Medulla oblongata (tissue), 1 donor: ENCODE measurements around the gene ZMIZ1.

Experiments
- DNase-seq: peaks from one replicate; pipeline ENCODE4 v3.0.0-alpha.2; 2015; ENCODE audit errors: extremely low spot score

The ZMIZ1 gene

DNA sequence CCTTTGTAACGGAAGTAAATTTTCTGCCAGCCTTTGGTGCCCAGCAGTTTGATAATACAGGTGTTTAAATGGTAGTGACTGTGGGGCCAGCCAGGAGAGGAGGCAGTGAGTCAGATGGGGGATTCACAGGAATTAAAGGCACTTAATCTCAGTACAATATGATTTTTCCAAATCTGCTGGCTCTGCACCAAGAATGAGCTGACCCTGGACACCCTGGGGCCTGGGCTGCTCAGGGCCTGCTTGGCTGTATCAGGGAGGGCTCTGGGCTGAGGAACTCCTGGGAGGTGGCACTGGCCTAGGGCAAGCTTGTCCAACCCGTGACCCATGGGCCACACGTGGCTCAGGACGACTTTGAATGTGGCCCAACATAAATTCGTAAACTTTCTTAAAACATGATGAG lies 104.1 kb downstream of the ZMIZ1 start:
- no peak for DNase-seq

DNA sequence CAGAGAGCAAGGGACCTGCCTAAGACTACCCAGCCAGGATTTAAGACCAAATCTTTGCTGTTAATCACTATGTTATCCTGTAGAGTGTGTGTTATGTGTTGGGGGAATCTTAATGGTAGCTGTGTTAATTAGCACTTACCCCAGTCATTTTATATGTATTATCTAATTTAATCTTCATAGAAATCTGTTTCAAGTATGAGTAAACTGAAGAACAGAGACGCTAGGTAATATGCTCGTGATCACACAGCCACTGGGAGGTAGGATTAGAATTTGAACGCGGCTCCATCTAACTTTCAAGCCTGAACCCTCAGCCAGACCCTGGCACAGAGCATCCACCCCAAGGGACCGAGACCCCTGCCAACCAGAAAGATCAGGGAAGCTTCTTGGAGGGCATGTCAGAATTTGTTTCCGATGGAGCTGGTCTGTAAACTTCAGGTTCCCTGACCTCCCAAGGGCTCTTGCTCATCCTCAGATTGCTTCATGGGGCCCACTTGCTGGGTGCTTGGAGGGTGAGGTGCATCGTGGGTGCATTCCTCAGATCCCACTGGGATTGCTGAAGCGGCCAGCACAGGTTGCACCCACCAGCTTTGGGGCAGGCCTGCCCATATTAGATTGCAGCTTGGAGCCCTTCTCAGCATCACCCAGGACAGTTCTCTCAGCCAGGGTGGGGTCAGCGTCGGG lies 105.0 kb downstream of the ZMIZ1 start:
- no peak for DNase-seq

DNA sequence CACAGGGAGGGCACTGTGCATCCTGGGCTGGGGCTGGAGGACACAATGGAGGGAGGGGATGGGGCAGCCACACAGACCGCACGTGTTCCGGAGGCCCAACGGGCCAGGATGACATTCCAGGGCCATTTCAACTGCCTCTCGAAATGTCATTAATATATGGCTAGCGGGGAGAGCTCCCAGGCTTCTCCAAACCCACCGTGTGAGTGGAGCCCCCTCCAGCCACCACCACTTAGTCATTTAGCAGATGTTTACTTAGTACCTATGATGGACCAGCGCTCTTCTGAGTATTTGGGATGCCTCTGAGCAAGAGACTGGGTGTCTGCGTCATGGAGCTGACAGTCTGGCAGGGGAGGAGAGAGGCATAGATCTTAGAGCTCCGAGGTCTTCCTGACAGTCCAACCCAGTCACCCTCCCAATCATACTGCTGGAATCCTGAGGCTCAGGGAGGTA lies 107.3 kb downstream of the ZMIZ1 start:
- DNase-seq, result no peak

DNA sequence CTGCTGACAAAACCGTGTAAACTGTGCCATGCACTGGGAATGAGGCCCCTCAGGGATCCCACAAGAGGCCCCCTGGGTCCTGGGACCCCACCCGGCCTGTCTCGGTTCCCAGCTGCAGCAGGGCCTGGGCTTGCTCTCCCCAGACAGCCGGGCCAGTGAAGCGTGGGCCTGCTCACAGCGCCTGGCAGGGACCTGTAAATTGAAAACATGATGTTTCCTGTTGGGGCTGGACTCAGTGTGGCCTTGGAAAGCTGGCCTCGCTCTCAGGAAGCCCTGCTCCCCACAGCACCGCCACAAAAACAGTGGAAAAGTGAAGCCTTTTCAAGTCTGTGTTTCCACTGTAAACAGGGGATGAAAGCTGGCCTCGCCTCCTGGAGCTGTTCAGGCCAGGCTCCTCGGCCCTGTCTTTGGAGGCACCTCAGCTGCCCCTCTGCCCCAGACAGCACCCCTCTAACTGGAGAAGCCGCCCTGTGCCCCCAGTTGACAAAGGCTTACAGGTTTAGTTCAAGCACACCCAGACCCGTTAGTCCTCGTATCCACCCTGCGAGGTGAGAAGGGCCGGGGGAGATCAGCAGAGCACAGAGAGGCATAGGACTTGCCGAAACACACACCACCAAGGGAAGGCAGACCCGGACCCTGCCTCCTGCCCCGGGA lies 108.3 kb downstream of the ZMIZ1 start:
- DNase-seq, result peak; percentile 30

DNA sequence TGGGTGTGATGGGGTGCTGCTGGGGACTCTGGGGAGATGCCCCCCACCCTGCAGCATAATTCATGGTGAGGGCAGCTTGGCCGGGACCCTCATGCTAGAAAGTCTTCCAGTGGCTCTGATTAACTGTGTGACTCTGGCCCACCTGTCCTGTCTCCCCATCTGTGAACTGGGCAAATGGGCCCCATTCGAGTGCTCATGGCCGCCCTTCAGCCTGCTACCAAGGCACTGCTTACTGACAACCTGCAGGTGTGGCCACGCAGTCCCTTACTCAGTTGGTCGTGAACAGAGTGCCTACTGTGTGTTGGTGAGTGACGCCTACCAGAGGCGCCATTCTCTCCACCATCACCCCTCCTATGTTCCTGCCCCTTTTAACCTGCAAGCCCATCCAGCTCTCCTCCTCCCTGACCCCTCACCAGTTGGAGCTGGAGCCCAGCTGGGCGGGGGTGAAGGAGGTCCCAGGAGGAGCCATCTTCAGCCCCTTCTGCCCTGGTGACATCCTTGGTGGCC lies 109.4 kb downstream of the ZMIZ1 start:
- no peak for DNase-seq

DNA sequence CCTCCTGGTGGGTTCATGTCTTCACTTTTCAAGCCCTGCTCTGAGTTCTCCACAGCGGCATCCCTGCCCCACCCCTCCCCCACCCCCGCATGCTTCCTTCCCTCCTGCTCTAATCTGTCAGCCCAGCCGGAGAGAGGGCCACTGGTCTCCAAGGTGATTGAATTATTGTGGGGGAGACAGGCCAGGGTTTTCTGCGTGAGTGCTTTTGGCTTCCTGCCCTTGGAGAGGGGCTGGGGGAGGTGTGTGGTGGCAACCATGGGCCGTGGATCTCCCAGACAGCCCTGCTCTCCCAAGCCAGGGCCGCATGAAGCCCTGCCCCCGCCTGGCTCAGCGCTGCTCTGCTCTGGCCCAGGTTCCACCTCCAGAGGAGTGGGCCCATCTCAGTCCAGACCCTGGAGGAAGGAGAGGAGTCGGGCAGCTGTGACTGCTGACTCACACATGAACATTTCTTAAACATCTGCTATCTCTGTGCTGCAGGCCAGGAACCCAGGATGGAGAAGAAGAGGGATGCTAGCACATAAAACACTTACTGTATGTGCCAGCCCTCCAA lies 109.9 kb downstream of the ZMIZ1 start:
- DNase-seq, result peak; percentile 66

DNA sequence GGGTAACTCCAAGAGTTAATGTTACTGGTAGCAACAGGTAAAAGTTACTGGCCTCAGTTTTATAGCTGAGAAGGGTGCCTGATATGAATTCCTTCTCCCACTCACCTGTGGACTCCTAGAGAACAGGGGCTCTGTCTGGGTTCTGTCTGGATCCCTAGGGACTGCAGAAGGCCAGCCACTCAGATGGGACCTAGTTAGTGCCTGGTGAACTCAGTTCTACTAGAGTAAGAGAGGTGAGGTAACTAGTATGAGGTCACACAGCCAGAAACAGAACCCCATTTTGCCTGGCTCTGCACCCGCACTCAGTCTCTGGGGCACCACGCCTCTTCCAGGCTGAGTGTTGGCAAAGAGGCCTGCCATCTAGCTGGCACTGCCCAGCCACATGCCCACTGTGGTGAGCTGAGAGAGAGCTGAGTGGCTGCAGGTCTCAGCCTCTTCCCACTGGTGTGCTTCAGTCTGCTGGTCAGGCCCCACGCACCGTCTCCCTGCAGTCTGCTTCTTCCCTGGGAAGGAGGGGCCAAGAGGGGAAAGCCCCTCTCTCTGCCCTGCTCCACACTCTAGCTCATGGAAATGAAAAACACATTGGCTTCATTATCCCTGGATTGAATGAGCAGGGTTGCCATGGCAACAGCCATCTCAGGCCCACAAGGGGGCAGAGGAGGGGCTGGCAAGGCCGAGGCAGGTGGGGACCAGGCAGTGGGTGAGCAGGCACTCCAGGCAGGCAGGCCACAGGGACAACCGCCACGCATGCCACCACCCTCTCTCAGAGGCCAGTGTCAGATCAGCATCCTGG lies 110.6 kb downstream of the ZMIZ1 start:
- peak; percentile 55 for DNase-seq

DNA sequence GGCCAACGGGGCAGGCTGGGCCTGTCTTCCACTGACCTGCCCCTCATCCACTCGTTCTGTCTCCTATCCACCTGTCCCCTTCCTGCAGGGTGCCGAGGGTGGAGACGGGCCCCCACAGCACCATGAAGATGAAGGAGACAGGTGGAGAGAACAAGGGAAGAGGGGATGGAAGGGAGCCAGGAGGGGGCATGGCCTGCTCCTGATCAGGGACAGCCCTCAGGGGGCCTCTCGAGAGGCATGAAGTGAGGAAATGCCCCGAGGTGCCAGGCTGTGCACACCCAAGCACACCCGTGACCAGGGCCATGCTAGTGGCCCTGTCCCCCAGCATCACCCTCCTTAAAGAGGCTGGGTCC lies 111.2 kb downstream of the ZMIZ1 start:
- DNase-seq, result no peak

DNA sequence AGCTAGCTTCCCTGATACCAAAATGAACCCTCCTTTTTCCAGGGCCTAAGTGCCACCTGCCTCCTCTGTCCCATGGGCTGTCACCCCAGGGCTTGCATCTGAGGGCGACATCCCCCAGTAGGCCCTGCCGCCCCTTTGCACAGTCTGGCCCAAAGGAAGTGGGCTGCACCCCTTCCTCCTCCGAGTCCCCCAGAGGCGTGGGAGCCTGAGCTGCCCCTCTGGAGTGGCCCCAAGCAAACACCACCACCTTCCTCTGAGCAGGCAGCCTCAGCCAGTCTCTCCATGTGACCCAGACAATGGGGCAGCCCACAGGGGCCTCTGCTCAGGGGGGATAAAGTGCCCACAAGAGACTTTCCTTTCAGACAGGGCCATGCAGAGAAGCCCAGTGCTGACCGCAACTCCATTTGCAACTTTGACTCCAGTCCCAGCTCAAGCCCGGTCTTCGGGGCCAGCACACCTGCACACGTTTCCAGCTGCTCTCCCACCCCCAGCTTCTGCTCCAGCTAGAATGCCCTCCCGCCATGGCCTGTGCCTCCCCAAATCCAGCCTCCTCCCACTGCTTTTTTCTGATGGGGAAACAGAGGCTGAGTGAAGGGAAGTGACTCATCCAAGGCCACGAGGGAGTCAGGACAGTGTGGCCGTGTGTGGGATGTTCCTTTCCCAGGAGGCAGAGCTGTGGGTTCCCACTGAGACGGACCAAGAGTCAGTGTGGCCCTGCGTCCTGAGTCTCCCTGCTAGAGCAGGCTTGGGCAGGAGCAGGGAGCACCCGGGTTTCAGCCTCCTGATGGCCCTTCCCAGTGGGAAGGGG lies 111.9 kb downstream of the ZMIZ1 start:
- no peak for DNase-seq

DNA sequence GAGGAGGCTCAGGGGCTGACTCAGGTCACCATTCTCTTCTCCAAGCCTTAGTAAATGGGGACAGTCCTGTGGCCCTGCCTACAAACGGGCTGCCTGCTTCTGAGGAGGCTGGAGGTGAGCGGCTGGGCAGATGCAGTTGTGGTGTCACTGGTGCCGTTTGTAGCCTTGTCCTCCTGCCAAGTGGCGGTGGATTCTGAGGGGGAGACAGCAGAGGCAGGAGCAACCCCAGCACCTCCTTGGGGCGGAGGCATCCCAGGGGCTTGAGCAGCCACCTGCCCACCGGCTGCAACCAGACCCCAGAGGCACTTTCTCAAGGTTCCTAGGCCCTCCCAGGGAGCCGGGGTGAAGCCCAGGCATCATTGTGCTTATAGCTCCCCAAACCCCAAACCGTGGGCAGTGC lies 112.5 kb downstream of the ZMIZ1 start:
- DNase-seq, result no peak

DNA sequence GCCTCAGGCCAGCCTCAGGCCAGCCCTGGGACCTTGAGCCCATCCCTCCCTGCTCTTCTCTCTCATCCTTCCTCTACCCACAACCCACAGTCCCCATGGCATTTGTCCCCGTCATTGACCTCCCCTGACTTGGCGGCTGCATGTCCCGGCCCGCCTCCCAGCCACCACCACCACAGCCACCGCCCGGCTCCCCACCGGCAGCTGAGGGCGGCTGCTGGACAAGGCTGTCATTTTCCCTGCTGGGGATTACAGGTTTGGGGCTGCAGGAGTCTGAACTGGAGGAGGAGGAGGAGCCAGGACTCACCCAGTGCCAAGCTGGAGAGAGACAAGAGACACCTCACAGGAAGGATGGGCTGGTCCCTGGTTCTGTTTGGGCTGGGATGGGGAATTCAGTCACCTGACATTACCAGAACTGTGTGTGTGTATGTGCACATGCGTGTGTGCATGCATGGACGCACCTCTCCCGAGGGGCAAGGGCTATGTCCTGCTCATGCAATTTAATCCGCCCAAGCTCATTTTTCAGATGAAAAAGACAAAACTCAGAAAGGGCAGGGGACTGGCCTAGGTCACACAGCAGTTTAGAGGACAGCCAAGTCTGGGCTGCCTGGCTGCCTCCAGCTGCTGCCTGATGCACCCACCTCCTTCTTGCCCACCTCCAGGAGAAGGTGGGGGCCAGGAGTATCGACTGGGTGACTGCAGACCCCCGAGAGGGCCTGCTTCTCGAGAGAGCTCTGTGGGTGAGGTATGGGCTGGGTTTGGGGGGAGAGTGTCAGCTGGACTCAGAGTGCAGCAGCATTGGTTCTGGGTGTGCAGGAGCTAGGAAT lies 113.1 kb downstream of the ZMIZ1 start:
- no peak for DNase-seq

DNA sequence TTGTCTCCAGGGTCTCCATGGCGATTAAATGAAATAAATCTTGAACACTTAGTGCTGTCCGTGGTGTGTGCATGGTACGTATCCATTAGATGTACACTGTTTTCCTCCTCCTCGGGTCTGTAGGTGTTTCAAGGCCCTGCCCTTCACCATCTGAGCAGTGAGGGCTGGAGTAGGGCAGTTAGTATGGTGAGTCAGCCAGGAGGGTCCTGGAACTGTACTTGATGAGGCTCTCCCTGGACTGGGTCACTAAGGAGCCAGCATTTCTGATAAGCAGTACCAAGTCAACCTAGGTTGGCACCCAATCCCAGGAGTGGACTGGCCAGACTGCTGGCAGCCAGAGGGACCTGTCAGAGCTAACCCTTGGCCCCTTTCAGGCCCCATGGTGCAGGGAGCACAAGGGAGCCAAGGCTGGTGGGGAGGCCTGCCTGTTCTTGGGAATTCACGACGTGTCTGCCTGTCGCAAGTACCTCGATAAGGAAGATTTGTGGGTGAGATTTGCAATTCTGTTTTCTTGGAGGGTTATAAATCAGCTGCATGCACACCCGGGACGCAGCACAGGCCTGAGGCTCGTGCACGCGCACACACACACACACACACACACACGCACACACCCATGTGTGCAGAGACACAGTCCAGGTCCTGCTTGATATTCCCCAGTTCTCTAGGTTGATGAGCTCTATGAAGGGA lies 114.2 kb downstream of the ZMIZ1 start:
- no peak for DNase-seq

DNA sequence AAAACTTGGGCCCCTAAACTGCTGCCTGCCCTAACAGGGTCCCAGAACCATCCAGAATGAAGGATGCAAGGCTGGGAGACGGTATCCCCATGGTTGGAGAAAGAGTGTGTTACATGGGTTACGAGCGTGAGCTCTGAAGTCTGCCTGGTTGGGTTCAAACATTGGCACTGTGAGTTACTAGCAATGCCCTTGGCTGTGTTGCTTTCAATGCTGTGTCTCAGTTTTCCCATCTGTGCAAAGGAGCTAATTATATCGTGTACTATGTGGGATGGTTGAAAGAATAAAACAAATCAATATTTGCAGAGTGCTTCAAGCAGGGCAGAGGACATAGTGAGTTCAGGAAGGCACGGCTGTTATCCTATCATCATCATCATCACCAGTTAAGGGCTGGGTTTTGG lies 114.7 kb downstream of the ZMIZ1 start:
- no peak for DNase-seq

DNA sequence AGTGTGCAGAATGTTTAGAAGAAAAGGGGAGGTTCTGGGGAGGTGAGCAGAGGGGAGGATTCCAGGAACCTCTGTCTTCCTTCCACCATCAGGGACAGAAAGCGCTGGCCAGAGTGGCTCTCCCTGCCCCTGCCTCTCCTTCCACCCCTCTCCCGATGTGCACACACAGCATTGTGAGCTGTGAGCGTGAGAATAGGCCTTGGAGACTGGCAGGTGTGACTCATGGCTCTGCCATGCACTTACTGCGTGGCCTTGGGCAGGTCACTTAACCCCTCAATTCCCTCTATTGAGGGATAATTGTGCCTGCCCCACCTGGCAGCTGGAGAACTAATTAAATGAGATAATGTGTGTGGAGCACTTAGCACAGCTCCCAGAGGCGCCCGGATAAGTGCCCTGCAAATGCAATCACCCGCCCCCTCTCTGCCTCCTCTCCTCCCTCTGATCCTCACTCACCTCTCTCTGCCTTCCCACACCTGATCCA lies 115.4 kb downstream of the ZMIZ1 start:
- DNase-seq, result no peak

DNA sequence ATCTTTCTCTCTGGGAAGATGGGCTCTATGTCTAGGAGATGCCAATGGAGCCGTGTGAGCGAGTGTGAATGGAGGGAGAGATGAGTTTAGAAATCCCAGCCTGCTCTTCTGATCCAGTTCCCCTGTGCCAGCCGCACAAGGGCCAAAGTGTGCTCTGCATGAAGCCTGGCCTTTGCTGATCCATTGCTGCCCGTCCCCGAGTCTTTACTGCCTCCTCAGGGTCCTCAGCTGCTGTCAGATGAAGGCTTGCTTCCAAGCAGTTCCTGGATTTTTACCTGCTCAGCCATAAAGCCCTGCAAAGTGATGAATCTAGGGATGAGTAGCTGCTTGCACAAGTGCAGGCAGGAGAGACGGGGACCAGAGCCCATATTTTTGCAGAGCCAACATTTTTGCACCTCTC lies 115.9 kb downstream of the ZMIZ1 start:
- peak; percentile 20 for DNase-seq

DNA sequence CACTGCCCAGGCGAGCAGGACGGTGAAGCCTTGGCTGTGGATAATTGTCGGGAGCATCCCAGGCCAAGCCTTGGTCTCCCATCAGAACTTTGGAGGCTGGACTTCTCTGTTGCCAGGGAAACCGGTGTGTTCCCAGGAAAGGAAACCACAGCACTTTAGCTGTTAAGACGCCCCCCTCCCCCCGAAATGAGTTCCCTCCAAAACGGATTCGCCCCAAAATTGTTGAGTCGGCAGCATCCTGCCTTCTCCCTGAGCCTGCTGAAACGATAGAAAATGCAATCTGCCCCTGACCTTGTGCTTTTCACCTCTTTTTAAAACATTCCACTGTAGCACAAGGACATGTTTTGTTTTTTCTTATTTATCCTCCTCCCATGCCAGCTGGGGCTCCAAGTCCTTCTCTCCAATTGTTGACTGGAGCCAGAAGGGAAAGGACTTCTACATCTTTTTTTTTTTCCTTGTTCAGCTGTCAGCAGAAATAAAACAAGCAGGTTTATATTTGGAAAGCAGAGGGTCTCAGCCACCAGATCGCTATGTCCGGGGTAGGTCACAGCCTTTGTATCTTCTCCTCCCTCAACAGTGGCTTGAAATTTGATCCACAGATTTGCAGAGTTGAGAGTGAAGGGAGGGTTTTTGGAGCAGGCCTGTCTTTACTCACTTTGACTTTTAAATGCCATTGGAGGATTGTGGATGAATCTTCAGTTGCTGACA lies 116.5 kb downstream of the ZMIZ1 start:
- DNase-seq, result peak; percentile 50

DNA sequence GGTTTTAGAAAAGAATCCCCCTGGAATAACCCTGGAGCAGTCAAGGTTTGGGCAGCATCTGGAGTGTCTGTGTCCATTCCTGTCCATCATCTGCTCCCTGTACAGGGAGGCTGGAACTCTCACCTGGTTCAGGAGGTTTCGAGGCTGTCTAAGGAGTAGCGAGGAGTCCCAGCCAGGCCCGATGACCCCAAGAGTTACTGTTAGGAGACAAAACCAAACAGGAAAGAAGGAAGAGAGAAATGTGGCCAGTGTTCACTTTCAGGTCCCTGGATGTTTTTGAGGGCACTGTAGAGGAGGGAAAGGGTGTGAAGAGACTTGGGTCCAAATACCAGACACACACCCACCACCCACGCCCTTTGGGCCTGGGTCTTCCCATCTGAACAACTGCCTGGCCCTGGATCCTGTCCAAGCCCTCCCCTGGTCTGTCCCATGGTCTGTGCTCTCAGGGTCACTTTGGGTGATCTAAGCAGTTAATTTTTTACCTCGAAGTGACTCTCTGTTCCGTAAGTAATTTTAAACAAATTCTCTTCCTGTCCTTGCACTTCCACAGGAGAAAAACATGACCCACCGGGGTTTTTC lies 117.1 kb downstream of the ZMIZ1 start:
- no peak for DNase-seq

DNA sequence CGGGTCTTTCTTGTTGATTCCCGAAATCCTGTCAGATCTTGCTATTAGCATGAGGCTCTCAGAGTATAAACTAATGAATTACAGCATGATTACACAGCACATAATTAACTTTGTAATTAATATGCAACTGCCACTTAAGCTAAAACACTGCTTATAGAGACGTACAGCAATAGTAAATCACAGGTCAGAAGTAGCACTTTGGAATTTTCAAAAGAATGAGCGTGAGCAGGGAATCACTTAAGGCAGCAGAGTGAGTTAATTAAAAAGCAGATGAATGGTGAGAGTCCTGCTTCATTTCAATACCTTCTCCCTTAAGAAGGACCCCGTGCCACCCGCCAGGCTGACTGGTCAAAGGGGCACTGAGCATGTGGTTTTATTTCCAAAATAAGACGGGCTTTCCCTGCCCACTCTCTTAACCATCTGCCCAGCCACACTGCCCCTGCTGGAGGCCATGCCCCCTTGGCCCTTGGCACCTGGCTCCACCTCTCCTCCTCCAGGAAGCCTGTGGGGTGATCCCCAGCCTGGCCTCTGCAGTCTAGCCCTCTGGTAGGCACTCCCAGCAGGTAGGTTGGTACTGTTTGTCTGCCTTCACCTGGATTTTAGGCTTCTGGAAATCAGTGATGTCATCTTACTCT lies 117.8 kb downstream of the ZMIZ1 start:
- DNase-seq, result no peak
